H9 (cell line): Measurements from ENCODE around the gene MRGPRF. TPM values are rescaled to one million over a fixed set of nuclear protein-coding genes. Genes with fewer than 3 reads are reported as not detected.

Experiments
- DNase-seq: peaks from one replicate; pipeline ENCODE4 v3.0.0-alpha.2; 2017
- H2AFZ ChIP-seq: one replicate; pipeline ENCODE4 v1.6.1; 2013; ENCODE audit warnings: mild to moderate bottlenecking, low read length, control low read depth, moderate library complexity
- H2AK5ac ChIP-seq: 2 replicates; pipeline ENCODE4 v1.6.1; 2013; ENCODE audit warnings: low read length, control low read depth, mixed read lengths; ENCODE audit not compliant: insufficient read length
- H2BK120ac ChIP-seq: one replicate; pipeline ENCODE4 v1.6.1; 2013; ENCODE audit warnings: low read depth, mild to moderate bottlenecking, low read length, control low read depth, inconsistent platforms; ENCODE audit not compliant: poor library complexity, severe bottlenecking
- H2BK12ac ChIP-seq: 2 replicates; pipeline ENCODE4 v1.6.1; 2013; ENCODE audit warnings: low read length, control low read depth, mixed read lengths, low read depth; ENCODE audit not compliant: insufficient read length
- H2BK15ac ChIP-seq: 2 replicates; pipeline ENCODE4 v1.6.1; 2013; ENCODE audit warnings: low read depth, low read length, control low read depth
- H2BK20ac ChIP-seq: one replicate; pipeline ENCODE4 v1.6.1; 2013; ENCODE audit warnings: low read depth, mild to moderate bottlenecking, low read length, control low read depth, inconsistent platforms; ENCODE audit not compliant: poor library complexity, severe bottlenecking
- H2BK5ac ChIP-seq: 2 replicates; pipeline ENCODE4 v1.6.1; 2013; ENCODE audit warnings: low read length, control low read depth, mixed read lengths; ENCODE audit not compliant: insufficient read length
- H3K14ac ChIP-seq: 2 replicates; pipeline ENCODE4 v1.6.1; 2013; ENCODE audit warnings: low read length, control low read depth; ENCODE audit not compliant: insufficient read depth
- H3K18ac ChIP-seq: 2 replicates; pipeline ENCODE4 v1.6.1; 2013; ENCODE audit warnings: low read depth, mild to moderate bottlenecking, mixed read lengths, low read length, control low read depth; ENCODE audit not compliant: insufficient read length
- H3K23ac ChIP-seq: 2 replicates; pipeline ENCODE4 v1.6.1; 2013; ENCODE audit warnings: low read length, control low read depth, mixed read lengths, low read depth; ENCODE audit not compliant: insufficient read length
- H3K23me2 ChIP-seq: 2 replicates; pipeline ENCODE4 v1.6.1; 2013; ENCODE audit warnings: low read depth, mild to moderate bottlenecking, mixed read lengths, low read length, control low read depth; ENCODE audit not compliant: insufficient read length, poor library complexity, severe bottlenecking
- H3K27ac ChIP-seq: 2 replicates; pipeline ENCODE4 v1.5.1; 2013; ENCODE audit warnings: low read length, control low read depth, mixed read lengths, low read depth; ENCODE audit not compliant: insufficient read length
- H3K27me3 ChIP-seq: 2 replicates; pipeline ENCODE4 v1.6.1; 2013; ENCODE audit warnings: low read length, control low read depth, inconsistent platforms; ENCODE audit not compliant: insufficient read depth
- H3K4ac ChIP-seq: 2 replicates; pipeline ENCODE4 v1.6.1; 2013; ENCODE audit warnings: low read depth, mild to moderate bottlenecking, control low read depth, inconsistent platforms, low read length, moderate library complexity
- H3K4me1 ChIP-seq: 2 replicates; pipeline ENCODE4 v1.6.1; 2013; ENCODE audit warnings: low read length, control low read depth, inconsistent platforms; ENCODE audit not compliant: insufficient read depth
- H3K4me2 ChIP-seq: 2 replicates; pipeline ENCODE4 v1.6.1; 2013; ENCODE audit warnings: low read length, control low read depth, mixed read lengths; ENCODE audit not compliant: insufficient read length, insufficient read depth
- H3K56ac ChIP-seq: 2 replicates; pipeline ENCODE4 v1.6.1; 2013; ENCODE audit warnings: low read depth, mild to moderate bottlenecking, mixed read lengths, low read length, control low read depth; ENCODE audit not compliant: insufficient read length
- H3K79me1 ChIP-seq: 2 replicates; pipeline ENCODE4 v1.6.1; 2013; ENCODE audit warnings: low read depth, mild to moderate bottlenecking, moderate library complexity, low read length, control low read depth, inconsistent platforms; ENCODE audit not compliant: insufficient read depth, poor library complexity, severe bottlenecking
- H3K79me2 ChIP-seq: 2 replicates; pipeline ENCODE4 v1.6.1; 2013; ENCODE audit warnings: low read length, control low read depth, inconsistent platforms; ENCODE audit not compliant: insufficient read depth
- H3K9ac ChIP-seq: 2 replicates; pipeline ENCODE4 v1.6.1; 2013; ENCODE audit warnings: low read length, control low read depth, mixed read lengths; ENCODE audit not compliant: insufficient read length; ENCODE audit errors: extremely low read depth
- H3K9me3 ChIP-seq: one replicate; pipeline ENCODE4 v1.6.1; 2013; ENCODE audit warnings: low read depth, low read length, inconsistent platforms; ENCODE audit not compliant: control insufficient read depth
- H3T11ph ChIP-seq: one replicate; pipeline ENCODE4 v1.6.1; 2013; ENCODE audit warnings: mild to moderate bottlenecking, low read length, control low read depth, inconsistent platforms
- H4K20me1 ChIP-seq: one replicate; pipeline ENCODE4 v1.6.1; 2013; ENCODE audit not compliant: control insufficient read depth, insufficient read length, insufficient read depth
- H4K5ac ChIP-seq: 2 replicates; pipeline ENCODE4 v1.6.1; 2013; ENCODE audit warnings: low read depth, mild to moderate bottlenecking, mixed read lengths, low read length, control low read depth; ENCODE audit not compliant: insufficient read length
- H4K8ac ChIP-seq: replicated peaks from 2 replicates; pipeline ENCODE4 v1.6.1; 2013; ENCODE audit warnings: low read length, control low read depth, mixed read lengths, low read depth; ENCODE audit not compliant: insufficient read length
- H4K91ac ChIP-seq: 2 replicates; pipeline ENCODE4 v1.6.1; 2013; ENCODE audit warnings: low read depth, mild to moderate bottlenecking, moderate library complexity, mixed read lengths, low read length, control low read depth; ENCODE audit not compliant: insufficient read length
- H3K27ac Mint-ChIP-seq, 3 experiments: 2 replicates in 2 of 3; 3 replicates in 1 of 3; pipeline ENCODE4 v1.8.0; 2020 to 2021; ENCODE audit warnings: mixed read lengths in 3 of 3, mild to moderate bottlenecking in 1 of 3, moderate library complexity in 1 of 3
- H3K27me3 Mint-ChIP-seq: 2 replicates; pipeline ENCODE4 v1.8.0; 2021; ENCODE audit warnings: low read depth, mild to moderate bottlenecking, moderate library complexity, mixed read lengths
- H3K36me3 Mint-ChIP-seq, 3 experiments: 2 replicates in 2 of 3; 3 replicates in 1 of 3; pipeline ENCODE4 v1.8.0; 2020 to 2021; ENCODE audit warnings: low read depth in 3 of 3, mixed read lengths in 3 of 3; ENCODE audit not compliant: insufficient read depth in 1 of 3
- H3K4me1 Mint-ChIP-seq, 2 experiments: 2 replicates each; pipeline ENCODE4 v1.8.0; 2020; ENCODE audit warnings: mixed read lengths in 2 of 2
- H3K4me3 Mint-ChIP-seq, 2 experiments: 2 replicates in 1 of 2; 3 replicates in 1 of 2; pipeline ENCODE4 v1.8.0; 2020 to 2021; ENCODE audit warnings: mild to moderate bottlenecking in 2 of 2, mixed read lengths in 2 of 2, moderate library complexity in 1 of 2
- H3K9me3 Mint-ChIP-seq, 2 experiments: 2 replicates in 1 of 2; 3 replicates in 1 of 2; pipeline ENCODE4 v1.8.0; 2020; ENCODE audit warnings: mild to moderate bottlenecking in 2 of 2, mixed read lengths in 2 of 2, moderate library complexity in 1 of 2
- WGBS: extraction: QIAGEN DNeasy Blood & Tissue Kit; methylation state at CpG from one replicate; pipeline ENCODE4 v1.1.7; 2013; ENCODE audit warnings: missing lambda C conversion rate, low lambda C conversion rate, mixed read lengths; ENCODE audit not compliant: insufficient read length; ENCODE audit errors: extremely low coverage; 5-methylcytosine and 5-hydroxymethylcytosine counted together
- total RNA-seq: library from RNA; stranded (reverse); gene quantifications from 2 replicates; pipeline ENCODE4 v1.2.1, GENCODE V29; 2021
- TF ChIP-seq, protein P1 (sequence below): fragments of 200-600 bp; sonication (generic); conservative IDR thresholded peaks from 3 replicates; pipeline ENCODE4 v1.8.0; 2021; ENCODE audit warnings: antibody characterized with exemption, mild to moderate bottlenecking

Gene MRGPRF
- total RNA-seq, 1 experiment from 2014 or later, result 4.0 TPM

DNA sequence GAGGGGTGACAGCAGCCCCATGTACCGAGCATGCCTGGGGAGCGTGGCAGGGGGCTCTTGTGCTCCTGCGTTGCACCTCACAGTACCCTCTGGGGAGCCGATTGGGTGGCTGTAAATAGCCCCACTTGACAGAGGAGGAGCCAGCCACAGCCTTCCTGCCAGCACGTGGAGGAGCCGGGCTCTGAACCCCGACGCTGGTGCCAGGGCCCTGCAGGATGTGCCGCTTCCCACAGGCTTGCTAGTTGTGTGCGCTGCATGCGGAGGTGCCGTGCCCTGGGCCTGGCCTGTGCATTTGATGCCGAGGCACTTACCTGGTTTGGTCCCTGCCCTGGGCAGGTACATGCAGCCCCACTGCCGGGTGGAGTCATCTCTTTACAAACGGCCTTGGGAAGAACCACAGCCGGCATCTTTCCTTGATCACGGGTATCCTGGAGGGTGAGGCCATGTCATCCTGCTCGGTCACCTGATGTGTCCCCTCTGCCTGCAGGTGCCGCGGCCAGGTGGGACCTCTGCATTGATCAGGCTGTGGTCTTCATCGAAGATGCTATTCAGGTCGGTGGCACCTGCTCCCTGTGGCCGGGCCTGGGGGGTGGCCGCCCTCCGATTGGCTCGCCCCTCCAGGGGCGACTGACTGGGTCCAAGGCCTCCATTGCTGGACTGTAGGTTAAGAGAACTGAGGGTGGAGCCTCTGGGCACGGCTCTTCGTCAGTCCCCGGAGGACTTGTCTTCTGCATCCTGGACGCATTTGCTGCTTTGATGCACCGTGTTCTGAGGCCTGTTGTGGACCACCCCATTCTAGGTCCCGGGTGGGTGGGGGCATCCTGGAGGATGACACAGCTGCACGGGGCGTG, 40.7 kb upstream of the MRGPRF start:
- Histone ChIP-seq H4K91ac (no peak overlapping the region), H3K23me2 (peaks cover 5% of the 10 kb centered on the region), H3K27me3 (no peaks in the 10 kb centered on the region), H2BK120ac (no peak overlapping the region), H3K79me2 (peaks cover 15% of the 10 kb centered on the region; the same call in 1 of the 2 replicates), H4K20me1 (no peaks in the 10 kb centered on the region), H3T11ph (no peak overlapping the region), H4K5ac (no peak overlapping the region), H3K4ac (no peak overlapping the region), H4K8ac (no peak overlapping the region), H3K4me1 (no peaks in the 10 kb centered on the region), H2AK5ac (no peak overlapping the region), H3K56ac (no peak overlapping the region), H3K4me2 (no peak overlapping the region), H3K27ac (no peak overlapping the region), H2BK15ac (no peak overlapping the region), H3K9ac (no peak overlapping the region), H3K14ac (no peak overlapping the region; the same call in 1 of the 2 replicates), H2AFZ (no peak overlapping the region), H3K23ac (no peak overlapping the region), H3K9me3 (no peaks in the 10 kb centered on the region), H3K79me1 (peaks cover 5% of the 10 kb centered on the region), H2BK12ac (no peak overlapping the region), H3K18ac (no peak overlapping the region), H2BK5ac (no peak overlapping the region), H2BK20ac (no peak overlapping the region)
- no CpG with 5 or more reads among the region's 35 CpGs for WGBS
- DNase-seq, result no peak
- H3K9me3 Mint-ChIP-seq, result no peaks in the 10 kb centered on the region
- H3K36me3 Mint-ChIP-seq, result peaks cover 0 to 19% (median 11%) of the 10 kb centered on the region in 3 experiments; a peak in 4 of 7 replicates
- H3K4me1 Mint-ChIP-seq, result peaks cover 8 to 9% of the 10 kb centered on the region in 2 experiments
- peak overlapping the region in 1 of 3 experiments; percentile 77; a peak in 2 of 7 replicates for H3K27ac Mint-ChIP-seq
- H3K4me3 Mint-ChIP-seq, result no peak overlapping the region
- TF ChIP-seq, protein P1, sequence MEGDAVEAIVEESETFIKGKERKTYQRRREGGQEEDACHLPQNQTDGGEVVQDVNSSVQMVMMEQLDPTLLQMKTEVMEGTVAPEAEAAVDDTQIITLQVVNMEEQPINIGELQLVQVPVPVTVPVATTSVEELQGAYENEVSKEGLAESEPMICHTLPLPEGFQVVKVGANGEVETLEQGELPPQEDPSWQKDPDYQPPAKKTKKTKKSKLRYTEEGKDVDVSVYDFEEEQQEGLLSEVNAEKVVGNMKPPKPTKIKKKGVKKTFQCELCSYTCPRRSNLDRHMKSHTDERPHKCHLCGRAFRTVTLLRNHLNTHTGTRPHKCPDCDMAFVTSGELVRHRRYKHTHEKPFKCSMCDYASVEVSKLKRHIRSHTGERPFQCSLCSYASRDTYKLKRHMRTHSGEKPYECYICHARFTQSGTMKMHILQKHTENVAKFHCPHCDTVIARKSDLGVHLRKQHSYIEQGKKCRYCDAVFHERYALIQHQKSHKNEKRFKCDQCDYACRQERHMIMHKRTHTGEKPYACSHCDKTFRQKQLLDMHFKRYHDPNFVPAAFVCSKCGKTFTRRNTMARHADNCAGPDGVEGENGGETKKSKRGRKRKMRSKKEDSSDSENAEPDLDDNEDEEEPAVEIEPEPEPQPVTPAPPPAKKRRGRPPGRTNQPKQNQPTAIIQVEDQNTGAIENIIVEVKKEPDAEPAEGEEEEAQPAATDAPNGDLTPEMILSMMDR, result no peak
- no peaks in the 10 kb centered on the region for H3K27me3 Mint-ChIP-seq
